HG03066 (cell line): ENCODE data around the gene IQCE.
"Not testable (repeated sequence)": the region's sequence is repeated elsewhere in the genome, so short reads cannot be mapped to it uniquely, and the experiment has no call there.

Experiments
- ATAC-seq: cut with Tn5 transposase; IDR thresholded peaks from one replicate; pipeline ENCODE4 v1.9.1; 2021; ENCODE audit warnings: low read depth; ENCODE audit not compliant: unreplicated experiment

IQCE gene

DNA sequence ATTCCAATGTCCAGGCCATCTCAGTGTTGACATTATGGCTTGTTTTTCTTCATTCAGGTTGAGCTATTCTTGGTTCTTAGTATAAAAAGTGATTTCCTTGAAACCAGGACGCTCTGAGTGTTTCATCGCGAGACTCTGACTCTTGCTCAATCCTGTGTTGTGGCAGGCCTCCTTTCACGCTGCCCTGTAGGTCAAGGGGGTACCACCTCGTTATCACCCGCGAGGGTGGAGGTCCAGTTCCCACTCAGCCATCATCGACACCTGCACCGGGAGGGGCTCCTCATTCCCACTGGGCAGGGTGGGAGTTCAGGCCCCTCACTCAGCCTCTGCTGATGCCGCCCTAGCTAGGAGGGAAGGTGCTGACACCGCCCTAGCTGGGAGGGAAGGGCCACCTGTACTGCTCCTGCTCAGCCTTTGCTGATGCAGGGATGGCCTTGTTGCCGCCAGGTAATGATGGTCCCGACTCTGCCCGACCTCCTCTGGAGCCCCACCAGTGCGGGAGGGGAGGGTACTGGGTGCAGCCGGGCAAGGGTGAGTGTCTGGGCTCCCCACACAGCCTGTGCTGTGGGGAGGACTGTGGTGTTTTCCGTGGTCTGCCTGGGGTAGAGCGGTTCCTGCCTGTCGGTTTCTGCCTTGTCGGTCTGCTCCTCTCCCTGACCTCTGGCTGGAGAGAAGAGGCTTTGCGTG is 16.4 kb downstream of the IQCE start:
- no peak for ATAC-seq

DNA sequence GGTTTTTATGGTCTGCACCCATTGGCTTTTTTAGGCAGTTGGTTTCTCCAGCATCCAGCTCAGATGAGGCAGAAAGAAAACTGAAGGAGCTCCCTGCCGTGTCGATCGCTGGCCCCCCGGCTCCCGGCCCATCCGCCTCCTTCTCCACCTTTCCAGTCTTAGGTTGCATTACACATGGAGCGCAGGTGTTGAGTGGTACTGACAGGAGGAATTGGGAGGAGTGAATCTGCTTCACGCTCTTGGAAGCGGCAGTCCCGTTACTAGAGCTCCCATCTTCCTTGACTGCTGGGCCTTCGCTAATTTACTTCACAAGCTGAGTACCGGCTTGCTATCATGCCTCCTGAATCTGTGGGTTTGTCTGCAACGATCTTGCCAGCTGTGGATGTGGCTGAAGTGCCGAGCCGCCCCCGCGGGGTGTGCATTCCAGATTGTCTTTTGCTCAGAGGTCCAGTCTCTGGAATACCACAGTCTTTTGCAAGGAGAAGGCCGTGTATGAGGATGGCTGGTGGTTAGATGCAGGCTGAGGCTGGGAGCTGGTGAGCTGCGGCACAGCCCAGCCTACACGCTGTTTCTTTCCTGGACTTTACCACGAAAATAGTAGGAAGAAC is 17.1 kb downstream of the IQCE start:
- no peak for ATAC-seq

DNA sequence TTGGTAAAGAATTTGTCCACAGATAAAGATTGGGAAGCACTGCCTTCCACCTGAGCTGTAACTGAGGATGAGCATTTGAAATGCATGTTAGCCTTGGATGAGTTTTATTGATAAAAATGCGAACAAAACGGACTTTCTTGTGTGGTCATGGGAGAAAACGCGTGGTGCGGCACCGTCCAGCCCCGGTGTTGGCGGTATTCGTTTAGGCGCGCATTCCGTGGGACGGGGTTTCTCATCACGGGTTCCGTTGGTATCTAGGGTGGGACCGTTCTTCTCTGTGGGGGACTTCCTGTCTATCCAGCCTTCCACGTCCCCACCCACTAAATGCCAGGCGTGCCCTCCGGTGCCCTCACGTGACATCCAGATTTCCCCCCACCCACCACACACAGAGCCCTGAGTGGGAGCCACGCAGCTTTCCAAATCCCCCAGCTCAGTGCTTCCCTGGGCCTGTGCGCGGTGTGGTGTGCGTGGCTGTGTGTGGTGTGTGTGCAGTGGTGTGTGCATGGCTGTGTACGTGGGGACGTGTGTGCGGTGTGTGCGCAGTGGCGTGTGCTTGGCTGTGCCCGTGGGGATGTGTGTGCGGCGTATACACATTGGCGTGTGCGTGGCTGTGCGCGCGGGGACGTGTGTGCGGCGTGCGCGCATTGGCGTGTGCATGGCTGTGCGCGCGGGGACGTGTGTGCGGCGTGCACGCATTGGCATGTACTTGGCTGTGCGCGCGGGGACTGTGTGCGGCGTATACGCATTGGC is 18.1 kb downstream of the IQCE start:
- ATAC-seq, result no peak

DNA sequence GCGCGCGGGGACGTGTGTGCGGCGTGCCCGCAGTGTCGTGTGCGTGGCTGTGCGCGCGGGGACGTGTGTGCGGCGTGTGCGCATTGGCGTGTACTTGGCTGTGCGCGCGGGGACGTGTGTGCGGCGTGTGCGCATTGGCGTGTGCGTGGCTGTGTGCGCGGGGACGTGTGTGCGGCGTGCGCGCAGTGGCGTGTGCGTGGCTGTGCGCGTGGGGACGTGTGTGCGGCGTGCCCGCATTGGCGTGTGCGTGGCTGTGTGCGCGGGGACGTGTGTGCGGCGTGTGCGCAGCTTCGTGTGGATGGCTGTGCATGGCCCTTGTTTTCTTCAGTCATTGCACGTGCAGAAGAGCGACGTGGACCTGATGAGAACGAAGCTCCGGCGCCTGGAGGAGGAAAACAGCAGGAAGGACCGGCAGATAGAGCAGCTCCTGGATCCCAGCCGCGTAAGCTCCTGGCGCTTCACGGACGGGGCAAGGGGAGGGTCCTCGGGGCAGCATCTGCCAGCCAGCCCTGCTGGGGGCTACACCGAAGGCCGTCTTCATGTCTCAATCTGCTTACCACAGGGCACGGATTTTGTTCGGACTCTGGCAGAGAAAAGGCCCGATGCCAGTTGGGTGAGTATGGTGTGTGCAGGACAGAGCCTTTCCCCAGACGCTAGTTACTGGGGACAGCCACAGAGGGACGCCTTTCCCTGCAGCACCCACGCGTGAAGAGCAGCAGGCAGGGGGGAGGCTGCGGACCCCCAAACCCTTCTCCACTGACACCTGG is 19.3 kb downstream of the IQCE start:
- ATAC-seq, result no peak

DNA sequence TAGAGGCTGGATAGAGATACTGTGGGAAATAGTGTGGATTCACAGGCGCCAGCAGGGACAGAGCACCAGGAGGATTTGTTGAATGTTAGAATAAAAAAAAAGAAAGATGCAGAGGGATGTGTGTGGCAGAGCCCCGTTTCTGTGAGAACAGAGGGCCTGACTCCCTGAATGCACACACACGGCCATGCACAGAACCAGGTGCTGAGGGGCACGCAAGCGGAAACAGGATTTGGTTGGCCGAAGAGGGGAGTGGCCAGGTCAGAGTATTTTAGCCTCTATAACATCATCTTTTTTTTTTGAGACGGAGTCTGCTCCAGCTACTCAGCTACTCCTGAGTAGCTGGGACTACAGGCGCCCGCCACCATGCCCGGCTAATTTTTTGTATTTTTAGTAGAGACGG is 21.9 kb downstream of the IQCE start:
- ATAC-seq, result no peak

DNA sequence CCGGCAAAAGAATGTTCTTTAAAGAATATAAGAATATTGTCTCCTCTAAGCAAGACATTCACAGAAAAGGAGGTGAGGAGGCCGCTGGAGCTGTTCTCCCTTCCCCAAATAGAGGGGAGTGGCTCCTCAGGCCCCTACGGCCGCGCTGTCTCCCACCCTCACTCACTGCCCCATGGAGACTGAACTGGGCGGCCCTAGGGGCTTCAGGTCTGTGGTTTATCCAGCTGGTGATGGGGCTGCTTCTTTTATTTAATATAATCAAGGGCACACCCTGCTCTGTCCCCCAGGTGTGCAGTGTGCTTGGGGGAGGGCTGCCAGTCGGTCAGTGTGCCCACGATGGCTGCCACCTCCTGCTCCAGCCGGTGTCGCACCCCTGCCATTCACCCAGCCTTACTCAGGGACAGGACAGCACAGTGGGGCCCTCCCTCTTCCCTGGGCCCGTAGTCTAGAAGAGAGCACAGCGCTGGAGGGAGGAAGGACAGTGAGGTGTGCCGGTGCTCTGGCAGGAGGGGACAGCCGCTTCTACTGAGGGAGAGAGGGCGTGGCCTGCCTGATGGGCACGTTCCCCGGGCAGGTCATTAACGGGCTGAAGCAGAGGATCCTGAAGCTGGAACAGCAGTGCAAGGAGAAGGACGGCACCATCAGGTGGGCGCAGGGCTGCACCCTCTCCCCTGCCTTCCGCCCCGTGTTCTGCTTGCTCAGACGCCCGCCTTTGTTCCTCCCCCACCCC is 23.4 kb downstream of the IQCE start:
- ATAC-seq, result no peak

DNA sequence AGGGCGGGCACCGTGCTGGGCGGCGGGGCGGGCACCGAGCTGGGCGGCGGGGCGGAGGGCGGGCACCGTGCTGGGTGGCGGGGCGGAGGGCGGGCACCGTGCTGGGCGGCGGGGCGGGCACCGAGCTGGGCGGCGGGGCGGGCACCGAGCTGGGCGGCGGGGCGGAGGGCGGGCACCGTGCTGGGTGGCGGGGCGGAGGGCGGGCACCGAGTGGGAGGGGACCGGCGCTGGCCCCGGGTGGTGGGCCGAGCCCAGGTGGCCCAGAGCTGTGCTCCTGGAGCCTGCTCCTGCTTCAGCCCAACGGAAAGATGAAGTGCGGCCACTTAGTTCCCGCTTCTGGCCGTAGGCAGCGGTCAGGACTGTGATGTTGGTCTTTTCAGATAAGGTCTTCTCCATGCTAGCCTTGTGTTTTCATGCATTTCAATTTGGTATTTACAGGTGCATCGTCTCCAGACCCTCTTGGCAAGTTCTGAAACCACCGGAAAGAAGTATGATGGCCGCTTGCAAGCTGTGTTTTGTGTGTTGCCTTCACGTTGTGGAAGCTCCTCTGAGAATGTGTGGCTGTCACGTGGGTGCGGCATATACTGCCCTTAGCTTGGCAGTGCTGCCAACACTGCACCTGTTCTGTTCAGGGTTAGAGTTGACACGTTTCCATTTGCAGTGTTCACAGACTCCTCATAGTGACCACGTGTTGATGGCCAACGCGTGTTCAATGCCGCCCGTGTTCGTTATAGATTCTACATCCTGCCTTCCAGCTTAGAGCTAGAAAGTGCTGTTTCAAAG is 25.2 kb downstream of the IQCE start:
- no peak for ATAC-seq

DNA sequence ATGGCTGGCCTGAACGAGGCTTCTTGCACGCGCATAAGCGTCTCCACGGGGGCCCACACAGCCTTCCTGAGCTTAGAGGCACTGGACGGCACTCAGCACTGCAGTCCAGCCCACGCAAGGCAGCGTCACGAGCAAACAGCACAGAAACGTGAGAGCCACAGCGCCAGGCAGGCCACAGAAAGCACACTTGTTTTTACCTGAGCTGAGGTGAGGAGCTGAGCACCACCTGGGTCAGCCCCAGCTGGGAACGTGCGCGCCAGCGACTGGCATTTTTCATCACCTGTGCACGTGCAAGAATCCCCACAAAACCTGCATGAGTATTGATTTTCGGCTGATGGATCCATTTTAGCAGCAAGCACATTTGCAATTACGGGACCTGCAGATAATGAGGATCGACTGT is 26.7 kb downstream of the IQCE start:
- no peak for ATAC-seq

DNA sequence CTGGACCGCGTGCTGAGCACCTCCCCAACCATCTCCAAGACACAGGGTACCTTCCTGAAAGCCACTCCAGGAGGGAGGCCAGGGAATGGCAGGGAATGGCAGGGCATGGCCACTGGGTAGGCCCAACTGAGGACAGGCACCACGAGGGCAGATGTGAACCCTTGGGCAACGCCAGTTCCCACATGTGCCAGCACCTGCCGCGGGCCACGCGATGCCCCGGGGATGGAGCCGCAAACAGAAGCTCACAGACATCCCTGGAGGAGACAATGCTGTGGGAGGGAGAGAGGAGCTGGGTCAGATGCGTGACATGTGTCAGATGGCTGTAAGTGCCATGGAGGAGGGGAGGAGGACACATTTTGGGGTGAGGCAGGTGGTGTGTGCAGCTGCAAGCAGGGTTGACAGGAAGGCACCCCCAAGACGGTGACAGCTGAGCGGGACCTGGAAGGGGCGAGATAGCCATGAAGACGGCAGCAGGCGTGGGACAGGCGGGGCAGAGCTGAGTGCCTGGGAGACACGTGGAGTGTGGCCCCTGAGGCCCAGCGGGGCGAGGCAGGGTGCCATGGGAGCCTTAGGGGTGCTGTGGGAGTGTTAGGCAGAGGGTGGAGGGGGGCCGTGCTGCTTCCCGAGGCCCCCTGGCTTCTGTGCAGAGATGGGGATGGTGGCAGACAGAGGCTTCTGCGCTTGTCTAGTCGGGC is 27.7 kb downstream of the IQCE start:
- no peak for ATAC-seq

DNA sequence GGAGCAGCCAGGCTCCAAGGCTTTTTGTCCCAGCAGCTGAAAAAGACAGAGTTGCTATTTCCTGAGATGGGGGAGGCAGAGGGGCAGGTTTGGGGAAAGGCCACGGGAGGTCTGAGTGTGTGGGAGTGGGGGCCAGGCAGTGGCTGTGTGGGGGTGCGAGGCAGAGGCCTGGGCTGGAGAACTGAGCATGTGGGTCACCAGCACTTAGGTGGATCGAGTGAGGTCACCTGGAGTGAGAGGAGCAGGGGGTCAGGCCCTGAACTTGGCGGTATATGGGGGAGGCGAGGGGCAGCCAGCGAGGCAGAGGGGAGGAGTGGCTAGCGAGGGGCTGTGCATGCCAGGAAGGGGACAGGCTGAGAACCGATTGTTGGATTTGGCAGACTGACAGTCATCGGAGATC is 28.4 kb downstream of the IQCE start:
- ATAC-seq, result no peak

DNA sequence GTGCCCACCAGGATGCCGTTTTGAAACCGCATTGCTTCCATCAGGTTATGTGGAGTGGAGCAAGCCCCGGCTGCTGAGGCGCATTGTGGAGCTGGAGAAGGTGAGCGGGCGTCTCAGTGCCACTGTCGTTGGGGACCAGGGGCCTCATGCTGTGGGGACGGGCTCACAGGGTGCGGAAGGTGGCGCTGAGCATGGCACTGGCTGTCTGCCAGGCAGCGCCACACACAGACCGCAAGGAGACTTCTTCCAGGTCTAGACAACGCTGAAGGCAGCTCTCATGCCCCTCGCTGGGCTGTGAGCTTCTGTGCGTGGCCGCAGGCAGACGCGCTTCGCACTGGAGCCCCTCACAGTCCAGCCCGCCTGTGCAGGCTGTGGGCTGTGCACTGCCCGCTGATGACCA is 29.0 kb downstream of the IQCE start:
- ATAC-seq, result no peak

DNA sequence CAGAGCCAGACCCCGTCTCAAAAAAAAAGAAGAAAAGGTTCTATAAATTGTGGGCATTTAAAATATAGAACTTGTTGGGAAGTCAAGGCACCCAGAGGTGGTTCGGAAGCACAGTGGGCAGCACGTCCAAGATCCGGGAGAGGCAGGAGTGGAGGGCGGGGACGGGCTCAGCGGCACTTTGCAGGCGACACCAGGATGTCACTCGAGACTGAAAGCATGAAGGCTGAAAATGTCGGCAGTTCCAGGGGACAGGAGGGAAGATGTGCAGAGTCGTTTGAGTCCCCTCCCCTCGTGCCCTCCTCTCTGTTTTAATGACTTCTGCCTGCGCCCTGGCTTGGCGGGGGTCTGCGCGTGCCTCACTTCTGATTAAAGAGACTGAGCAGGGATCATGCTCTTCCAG is 30.6 kb downstream of the IQCE start:
- no peak for ATAC-seq

DNA sequence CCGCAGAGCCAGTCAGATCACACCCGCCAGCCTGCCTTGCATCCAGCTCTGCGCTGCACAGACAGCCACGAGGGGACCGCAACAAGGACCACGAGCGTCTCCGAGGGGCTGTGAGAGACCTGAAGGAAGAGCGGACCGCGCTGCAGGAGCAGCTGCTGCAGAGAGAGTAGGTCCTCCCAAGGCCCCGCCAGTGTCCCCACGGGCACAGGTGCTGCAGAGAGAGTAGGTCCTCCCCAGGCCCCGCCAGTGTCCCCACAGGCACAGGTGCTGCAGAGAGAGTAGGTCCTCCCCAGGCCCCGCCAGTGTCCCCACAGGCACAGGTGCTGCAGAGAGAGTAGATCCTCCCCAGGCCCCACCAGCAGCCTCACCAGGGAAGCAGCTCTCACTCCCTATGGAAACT is 31.2 kb downstream of the IQCE start:
- ATAC-seq, result not testable (repeated sequence)

DNA sequence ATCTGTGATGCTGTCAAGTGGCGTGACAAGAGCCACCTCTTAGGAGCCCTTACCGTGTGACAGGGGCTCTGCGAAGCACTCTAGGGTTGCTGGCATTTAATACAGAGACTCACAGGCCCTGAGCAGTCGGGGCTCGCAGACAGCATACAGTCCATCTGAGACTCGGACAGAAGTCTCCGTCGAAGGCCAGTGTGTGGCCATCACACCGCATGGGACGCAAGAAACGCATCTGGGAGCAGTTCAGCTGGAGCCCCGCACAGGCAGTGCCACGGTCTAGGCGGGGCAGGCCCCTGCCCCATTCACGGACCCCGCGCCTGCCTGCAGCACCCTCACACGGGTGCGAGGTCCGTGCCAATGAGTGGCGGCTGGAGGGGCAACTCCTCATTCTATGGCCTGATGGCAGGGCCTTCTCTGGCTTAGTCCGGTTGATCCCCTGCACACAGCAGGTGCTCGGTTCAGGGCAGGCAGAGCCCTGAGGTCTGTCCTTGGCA is 33.6 kb downstream of the IQCE start:
- no peak for ATAC-seq

DNA sequence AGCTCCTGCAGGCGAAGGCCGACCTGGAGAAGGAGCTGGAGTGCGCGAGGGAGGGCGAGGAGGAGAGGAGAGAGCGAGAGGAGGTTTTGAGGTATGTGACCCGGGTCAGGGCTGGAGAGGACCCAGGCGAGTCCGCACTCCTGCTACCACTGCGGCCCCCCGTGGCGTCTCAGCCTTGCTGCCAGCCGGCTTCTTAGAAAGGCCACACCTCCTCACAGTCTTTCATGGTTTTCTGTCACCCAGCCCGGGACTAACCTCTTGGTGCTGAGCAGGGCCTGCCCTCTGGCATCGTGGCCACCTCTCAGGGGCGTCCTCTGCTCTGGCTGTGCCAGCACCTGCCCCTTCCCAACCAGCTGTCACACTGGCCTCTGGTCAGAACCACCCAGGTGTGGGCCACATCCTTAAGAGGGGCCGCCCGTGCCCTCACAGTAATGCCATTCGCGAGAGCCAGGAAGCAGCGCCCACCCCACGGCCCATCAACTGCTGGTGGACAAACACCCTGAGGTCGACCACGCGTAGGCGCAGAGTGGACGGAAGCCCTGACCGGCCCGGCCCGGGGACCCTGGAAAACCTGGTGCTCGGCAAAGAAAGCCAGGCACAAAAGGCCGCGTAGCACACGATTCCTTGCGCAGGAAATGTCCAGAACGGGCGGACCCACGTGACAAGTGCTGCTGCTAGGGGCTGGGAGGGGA is 34.4 kb downstream of the IQCE start:
- no peak for ATAC-seq

DNA sequence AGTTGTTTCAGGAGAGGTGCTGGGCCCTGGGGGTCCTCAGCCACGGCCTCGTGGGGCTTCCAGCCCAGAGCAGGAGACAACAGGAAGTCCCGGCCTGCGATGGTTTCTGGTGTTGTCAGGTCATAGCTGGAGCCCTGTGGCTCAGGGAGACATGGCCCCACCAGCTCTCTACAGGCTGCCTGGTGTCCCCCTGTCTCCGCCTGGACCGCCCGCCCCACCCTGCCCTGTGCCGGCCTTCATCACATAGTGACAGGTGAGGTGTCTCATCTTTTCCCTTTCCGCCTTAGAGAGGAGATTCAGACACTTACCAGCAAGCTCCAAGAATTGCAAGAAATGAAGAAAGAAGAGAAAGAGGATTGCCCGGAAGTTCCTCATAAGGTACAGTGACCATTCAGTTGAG is 35.8 kb downstream of the IQCE start:
- no peak for ATAC-seq

DNA sequence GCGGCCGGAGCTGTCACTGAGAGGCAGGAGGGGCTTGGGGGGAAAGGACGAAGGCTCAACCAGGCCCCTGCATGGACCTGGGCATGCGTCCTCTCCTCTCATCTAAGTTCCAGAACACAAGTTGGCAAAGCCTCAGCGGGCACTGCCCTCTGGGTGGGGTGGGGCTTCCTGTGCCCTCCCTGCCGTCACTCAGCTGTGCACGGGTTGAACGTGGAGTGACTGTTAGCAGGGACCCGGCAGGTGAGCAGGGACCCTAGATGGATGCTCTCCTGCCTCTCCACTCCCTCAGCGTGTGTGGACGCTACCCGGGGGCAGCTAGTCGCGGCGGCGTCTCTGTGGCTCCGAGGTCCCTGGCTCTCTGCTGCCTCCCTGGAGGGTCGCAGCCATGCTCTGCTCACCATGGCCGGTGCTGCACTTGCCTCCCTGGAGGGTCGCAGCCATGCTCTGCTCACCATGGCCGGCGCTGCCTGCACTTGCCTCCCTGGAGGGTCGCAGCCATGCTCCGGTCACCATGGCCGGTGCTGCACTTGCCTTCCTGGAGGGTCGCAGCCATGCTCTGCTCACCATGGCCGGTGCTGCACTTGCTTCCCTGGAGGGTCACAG is 36.6 kb downstream of the IQCE start:
- no peak for ATAC-seq
